NCI-H1105 treated with DMSO at 0.1 percent for 48 hours (cell line): ENCODE data around the gene TMED3.
A peak's percentile ranks its signal among the peaks of the same experiment; 100 is the strongest.
"Not testable (repeated sequence)": the region's sequence is repeated elsewhere in the genome, so short reads cannot be mapped to it uniquely, and the experiment has no call there.

Experiments used
- DNase-seq: peaks from one replicate; lab custom pipeline; 2025; lab: John Stamatoyannopoulos, UW

TMED3 gene

GRCh38 chr15:79316864-79317263 is 6.0 kb downstream of the TMED3 start:
- no peak for DNase-seq

- not testable (repeated sequence) for DNase-seq
Observed at GRCh38 chr15:79319973-79320372, 9.1 kb downstream of the TMED3 start.

GRCh38 chr15:79321876-79322275 is 11.0 kb downstream of the TMED3 start:
- no peak for DNase-seq

GRCh38 chr15:79322306-79322705 is 11.4 kb downstream of the TMED3 start:
- no peak for DNase-seq

- DNase-seq: no peak
Observed at GRCh38 chr15:79322945-79323344, 12.0 kb downstream of the TMED3 start.

GRCh38 chr15:79329171-79329611 is 18.3 kb downstream of the TMED3 start:
- no peak for DNase-seq

- no peak for DNase-seq
Observed at GRCh38 chr15:79332824-79333510, 22.1 kb downstream of the TMED3 start.

- DNase-seq: no peak
Observed at GRCh38 chr15:79337591-79337990, 26.7 kb downstream of the TMED3 start.

- peak; percentile 8 for DNase-seq
Observed at GRCh38 chr15:79339588-79340314, 28.8 kb downstream of the TMED3 start.

- DNase-seq: no peak
Observed at GRCh38 chr15:79340315-79340602, 29.3 kb downstream of the TMED3 start.

- no peak for DNase-seq
Observed at GRCh38 chr15:79341396-79341795, 30.5 kb downstream of the TMED3 start.

GRCh38 chr15:79349525-79349924 is 38.6 kb downstream of the TMED3 start:
- no peak for DNase-seq

- no peak for DNase-seq
Observed at GRCh38 chr15:79352206-79352605, 41.3 kb downstream of the TMED3 start.

- DNase-seq: no peak
Observed at GRCh38 chr15:79357566-79357965, 46.7 kb downstream of the TMED3 start.

GRCh38 chr15:79358069-79358468 is 47.2 kb downstream of the TMED3 start:
- DNase-seq: no peak

GRCh38 chr15:79364571-79365240 is 53.8 kb downstream of the TMED3 start:
- DNase-seq: no peak

GRCh38 chr15:79365765-79366164 is 54.9 kb downstream of the TMED3 start:
- DNase-seq: no peak

GRCh38 chr15:79366691-79367090 is 55.8 kb downstream of the TMED3 start:
- no peak for DNase-seq

- DNase-seq: no peak
Observed at GRCh38 chr15:79370716-79371115, 59.8 kb downstream of the TMED3 start.

GRCh38 chr15:79371591-79371990 is 60.7 kb downstream of the TMED3 start:
- no peak for DNase-seq

GRCh38 chr15:79372428-79372827 is 61.5 kb downstream of the TMED3 start:
- DNase-seq: no peak
